DMS53 (cell line): ENCODE measurements around the gene IST1.
"Not testable (repeated sequence)": the region's sequence is repeated elsewhere in the genome, so short reads cannot be mapped to it uniquely, and the experiment has no call there.

Source experiments
- DNase-seq: peaks from one replicate; lab custom pipeline; 2025; lab: John Stamatoyannopoulos, UW

The IST1 gene

DNA sequence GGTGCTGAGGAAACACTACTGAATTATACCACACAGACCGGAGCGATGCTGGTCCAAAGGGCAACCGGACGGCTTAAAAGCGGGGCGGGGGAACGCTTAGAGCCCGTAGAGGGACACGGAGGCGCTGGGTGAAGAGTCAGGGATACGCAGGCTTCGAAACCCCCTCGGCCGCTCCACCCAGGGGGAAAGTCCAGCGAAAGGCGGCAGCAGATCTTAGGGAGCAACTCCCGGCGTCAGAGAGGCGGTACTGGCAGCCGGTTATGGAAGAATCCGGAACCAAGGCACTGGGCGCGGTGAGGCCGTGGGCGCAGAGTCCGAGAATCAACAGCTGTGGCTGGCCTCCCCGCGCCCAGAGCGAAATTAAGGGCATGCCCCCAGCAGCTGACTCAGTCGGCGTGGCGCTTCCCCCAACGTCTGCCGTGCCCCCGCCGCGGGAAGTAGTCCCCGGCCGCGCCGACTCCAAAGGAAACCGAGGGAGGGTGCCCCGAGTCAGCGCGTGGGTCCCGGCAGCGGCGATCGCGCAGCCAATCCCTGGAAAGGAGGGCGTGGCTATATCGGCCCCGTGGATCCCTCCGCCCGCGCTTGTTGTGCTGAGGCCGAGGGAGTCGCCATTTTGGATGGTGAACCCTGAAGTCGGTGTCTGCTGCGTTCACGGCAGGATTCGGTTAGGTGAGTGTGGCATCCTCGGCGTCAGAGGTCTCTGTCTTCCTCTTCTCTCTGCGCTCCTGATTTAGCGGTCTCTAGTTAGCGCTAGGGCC is at the start of gene IST1:
Gene IST1 (plus strand): TSS at position 611 of the 758 bp plus-strand sequence. CDS start 20,110 bp downstream, outside the sequence.
- DNase-seq, result peak; percentile 98

DNA sequence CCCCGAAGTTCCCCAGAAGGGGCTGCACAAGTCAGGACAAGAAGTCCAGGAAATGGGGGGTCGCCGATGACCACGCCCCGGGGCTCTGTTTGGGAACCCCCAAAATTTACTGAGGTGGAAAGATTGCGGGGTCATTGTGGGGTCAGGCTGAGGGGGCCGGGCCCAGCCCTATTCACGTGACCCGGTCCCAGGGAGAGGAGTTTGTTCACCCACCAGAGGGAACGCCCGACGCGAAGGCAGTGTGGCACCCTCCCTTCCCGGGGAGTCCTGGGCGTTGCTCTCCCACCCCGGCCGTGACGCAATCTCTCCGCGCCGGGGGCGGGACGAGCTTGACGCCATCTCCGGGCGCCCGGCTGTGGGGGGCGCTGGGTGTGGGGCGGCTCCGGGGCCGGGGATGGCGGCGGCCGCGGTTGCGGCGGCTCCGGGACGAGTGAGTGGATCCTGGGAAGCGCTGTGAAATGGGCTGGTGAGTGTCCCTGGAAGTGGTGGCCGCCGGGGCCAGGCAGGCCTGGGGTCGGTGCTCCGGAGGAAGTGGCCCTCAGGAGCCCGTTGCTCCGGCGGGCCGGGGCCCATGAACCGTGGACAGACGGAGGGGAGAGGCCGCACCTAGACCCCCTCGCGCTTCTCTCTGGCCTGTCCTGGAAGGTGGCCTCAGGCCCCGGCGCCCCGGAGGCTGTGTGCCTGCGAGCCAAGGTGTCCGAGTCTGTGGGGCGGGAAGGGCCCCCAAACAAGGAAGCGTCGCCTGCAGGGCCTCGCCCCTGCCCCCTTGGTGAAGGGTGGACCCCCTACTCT is 49.5 kb upstream of the IST1 start, which contains the start of gene ATXN1L:
Gene ATXN1L (plus strand): TSS at position 338 of the 792 bp plus-strand sequence. CDS start 3,765 bp downstream, outside the sequence.
- peak; percentile 94 for DNase-seq

GRCh38 chr16:71846431-71846830 is 48.9 kb upstream of the IST1 start:
- peak; percentile 13 for DNase-seq

DNA sequence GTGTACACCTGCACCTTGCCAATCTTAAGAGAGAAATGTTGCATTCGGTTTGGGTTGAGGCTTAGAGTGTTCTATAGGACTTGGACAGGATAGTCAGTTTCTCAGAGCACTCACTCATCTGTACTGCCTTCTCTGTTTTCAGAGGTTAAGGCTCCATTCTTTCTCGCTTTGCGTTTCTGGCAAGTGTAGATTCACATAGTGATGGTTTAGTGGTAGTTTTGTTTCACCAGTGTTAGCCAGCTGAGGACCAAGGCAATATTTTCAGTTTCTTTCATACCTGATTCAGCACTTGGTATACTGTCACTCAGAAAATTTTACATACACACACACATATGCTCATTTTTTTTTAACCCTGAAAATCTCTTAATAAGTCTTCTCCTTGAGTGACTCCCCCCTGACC is 48.2 kb upstream of the IST1 start:
- no peak for DNase-seq

DNA sequence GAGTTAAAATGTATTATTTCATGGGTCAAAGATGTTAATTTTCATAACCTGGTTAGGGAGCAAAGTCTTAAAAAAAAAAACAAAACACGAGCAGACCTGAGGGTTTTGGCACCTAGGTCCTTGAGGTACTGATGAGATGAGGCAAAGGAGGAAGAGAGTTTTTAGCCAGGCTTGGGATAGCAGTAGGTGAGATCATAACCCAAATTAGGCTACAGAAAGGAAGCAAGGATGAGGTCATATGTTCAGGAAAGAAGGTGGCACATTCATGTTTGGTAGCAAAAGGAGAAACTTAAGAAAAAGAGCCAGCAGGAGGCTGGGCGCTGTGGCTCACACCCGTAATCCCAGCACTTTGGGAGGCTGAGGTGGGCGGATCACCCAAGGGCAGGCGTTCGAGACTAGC is 46.7 kb upstream of the IST1 start:
- DNase-seq, result no peak

DNA sequence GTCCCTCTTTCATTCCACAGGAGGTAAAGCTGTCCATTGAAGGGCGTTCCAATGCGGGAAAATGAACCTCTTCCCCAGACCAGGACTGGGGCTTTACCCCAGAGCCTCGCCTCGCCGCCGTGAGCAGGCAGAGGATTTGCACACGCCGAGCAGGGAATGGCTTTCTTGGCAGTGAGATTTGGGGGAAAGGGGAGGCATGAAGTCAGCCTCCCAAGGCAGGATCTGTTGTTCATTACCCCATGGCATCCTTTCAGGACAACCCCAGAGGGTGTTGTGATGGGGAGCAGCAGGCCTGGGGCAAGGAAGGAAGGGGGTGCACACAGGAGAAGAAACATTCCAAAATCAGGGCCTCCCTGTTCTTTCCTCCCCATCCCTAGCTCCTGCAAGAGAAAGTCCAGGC is 43.6 kb upstream of the IST1 start:
- no peak for DNase-seq

- no peak for DNase-seq
Observed at GRCh38 chr16:71852158-71852557, 43.2 kb upstream of the IST1 start.

DNA sequence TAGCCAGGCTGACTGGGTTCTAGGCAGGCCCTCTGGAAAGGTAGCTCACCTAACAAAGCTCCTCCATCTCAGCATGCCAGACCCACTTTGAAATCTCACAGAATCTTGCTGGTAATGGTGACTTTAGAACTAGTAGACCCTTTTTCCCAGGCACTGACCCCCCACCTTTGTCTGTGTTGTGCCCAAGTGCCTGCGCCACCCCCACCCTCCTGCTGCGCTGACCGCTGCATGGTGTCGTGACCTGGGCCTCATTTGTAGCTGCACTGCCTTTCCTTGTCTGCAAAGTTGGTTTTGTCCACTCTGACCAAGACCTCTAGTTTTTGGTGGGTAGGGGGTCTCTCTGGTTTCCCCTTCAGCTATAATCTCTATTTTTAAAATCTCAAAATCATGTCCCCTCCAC is 42.8 kb upstream of the IST1 start:
- DNase-seq, result no peak

DNA sequence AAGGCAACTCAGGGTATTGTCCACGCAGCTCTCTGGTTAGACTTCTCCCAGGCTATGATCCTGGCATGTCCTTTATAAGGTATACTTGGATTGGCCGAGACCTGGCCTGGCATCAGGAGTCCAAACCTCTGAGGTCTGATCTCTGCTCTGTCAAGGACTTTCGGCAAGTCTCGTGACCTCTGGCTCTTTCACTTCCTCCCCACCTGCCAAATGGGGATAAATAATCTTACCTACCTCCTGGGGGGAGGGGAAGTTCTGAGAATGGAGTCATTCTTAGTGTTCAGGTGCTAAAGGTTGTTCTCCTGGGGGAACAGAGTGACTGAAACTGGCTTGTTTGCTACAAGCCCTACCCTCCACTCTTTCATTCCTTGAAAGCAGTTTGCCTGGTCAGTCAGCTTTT is 41.9 kb upstream of the IST1 start:
- DNase-seq, result no peak

DNA sequence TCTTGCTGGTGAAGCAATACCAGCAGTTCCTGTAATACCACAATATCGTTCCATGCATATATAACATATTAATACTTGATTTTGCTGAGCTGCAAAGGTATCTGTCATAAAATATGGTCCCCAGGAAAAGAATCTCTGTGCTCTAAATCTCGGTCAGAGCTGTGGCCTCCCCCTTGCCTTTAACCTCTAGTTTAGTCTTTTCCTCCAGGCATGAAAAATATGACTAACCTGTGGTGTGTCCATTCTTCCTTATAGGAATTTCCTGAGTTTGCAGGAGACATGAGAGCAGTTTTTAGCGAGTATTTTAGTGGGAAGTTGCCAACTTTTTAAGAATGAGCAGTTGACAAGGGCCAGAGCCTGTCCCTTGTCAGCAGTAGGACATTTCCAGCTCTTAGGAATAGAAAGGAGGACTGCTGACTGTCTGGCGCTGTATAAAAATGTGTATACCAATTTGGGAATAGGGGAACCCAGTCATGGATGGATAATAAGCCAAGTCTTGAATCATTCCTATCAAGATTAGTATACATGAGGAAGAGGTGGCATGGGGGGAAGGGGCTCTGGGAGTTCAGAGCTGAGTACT is 40.9 kb upstream of the IST1 start:
- DNase-seq, result no peak

- no peak for DNase-seq
Observed at GRCh38 chr16:71855937-71856662, 39.2 kb upstream of the IST1 start.

- DNase-seq, result no peak
Observed at GRCh38 chr16:71859762-71860521, 35.4 kb upstream of the IST1 start.

GRCh38 chr16:71863995-71864394 is 31.3 kb upstream of the IST1 start:
- DNase-seq, result no peak

DNA sequence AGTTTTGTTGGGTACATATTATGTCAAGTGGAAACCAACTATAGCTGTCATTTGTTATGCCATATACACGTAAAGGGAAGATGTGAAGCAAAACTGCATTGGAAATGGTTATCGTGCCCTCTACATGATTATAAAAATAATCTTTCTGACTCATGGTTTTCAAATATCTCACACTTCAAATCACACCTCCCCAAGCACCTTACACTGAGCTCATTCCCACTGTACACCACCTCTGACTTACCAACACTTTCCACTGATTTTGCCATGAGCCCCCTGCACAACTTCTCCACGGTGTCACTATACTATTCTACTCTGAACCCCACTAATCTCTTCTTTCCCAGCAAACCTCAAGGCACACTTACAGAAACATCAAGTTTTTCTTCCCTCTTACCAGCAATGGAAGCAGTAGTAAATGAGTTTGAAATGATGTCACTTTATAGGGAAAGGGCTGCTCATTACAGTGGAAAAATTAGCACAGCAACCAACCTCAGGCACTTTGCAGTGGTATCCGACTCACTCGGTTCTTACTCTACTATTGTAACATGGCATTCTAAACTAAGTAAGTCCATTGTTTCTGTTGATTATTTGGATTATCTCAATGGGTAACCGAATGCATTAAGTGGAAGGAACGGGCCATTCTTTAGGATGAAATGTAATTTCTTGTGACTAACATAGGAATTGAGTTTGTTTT is 30.0 kb upstream of the IST1 start:
- no peak for DNase-seq

GRCh38 chr16:71867175-71867574 is 28.2 kb upstream of the IST1 start:
- DNase-seq, result not testable (repeated sequence)

DNA sequence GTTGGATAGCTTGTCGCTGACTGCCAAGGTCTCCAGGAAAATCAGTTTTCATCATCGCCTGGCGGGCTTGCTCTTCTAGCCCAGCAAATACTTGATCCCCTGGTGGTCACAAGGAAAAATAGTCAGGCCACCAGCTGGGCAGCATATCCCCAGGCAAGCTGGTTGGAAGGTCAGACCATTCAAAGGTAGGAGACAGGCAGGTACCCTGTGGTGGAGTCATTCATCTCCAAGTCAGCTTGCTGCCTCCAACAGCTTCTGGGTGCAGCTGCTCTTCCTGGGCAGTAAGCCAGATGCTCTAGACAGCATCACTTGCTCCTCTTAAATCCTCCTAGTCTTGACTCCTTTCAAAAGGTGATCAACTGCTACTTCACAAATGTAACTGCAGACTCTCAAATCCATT is 27.4 kb upstream of the IST1 start:
- peak; percentile 8 for DNase-seq

DNA sequence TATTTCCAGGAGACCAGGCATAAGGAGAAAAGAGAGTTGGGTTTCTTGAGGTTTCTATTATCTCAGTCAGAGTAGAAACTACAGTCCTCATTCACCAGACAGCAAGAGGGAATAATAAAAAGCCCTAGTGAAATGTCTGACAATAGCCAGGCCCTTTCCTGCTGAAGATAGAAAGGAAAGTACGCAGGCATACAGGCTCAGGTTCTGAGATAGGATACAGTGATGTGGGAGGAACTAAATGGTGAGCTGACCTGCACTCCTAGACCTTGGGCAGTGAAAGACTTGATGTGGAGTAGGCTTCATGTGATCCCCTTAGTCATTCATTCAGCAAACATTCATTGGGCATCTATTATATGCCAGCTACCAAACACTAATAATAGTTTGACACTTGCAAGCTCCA is 26.2 kb upstream of the IST1 start:
- no peak for DNase-seq

- no peak for DNase-seq
Observed at GRCh38 chr16:71870818-71871217, 24.5 kb upstream of the IST1 start.

DNA sequence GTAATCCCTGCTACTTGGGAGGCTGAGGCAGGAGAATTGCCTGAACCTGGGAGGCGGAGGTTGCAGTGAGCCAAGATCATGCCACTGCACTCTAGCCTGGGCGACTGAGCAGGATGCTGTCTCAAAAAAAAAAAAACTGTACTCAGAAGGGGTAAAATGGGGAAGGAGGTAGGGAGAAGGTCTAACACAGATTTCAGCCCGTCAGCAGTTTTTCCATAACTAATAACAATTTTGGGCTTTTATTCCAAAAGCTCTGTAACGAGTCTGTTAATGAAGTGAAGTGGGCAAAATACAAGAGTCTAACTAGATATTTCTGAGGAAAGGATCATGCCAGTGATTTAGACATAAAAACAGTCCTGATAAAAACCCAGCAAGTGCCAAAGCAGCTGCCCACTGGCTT is 22.1 kb upstream of the IST1 start:
- no peak for DNase-seq

DNA sequence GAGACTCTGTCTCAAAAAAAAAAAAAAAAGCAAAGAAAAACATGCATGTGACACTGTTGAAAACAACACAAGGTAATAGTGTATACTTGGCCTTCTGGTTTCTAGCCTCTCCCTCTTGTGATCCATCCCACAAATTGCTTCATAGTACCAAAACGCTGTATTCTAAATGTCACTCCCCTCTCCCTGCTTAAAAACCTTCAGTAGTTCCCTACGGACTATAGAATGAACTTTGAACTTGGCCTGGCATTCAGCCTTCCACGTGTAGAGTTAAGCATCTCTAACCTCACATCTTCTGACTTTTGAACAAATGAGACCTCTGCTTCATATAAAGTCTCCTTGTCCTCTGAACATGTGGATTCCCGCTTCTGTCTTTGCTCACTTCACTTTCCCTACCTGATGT is 16.4 kb upstream of the IST1 start:
- no peak for DNase-seq

- no peak for DNase-seq
Observed at GRCh38 chr16:71880176-71880575, 15.2 kb upstream of the IST1 start.
